Lower lobe of right lung (tissue), 2 donors: ENCODE measurements around the gene AMMECR1. TPM values are rescaled to one million over a fixed set of nuclear protein-coding genes. Genes with fewer than 3 reads are reported as not detected.
"Not testable (repeated sequence)": the region's sequence is repeated elsewhere in the genome, so short reads cannot be mapped to it uniquely, and the experiment has no call there.

Source experiments
- ATAC-seq, 2 donors: fragments of 200-7000 bp; cut with Tn5 transposase; one replicate each; pipeline ENCODE4 v1.9.1; 2020 to 2022; ENCODE audit warnings: mild to moderate bottlenecking in 2 of 2, moderate library complexity in 2 of 2
- DNase-seq: peaks from one replicate; pipeline ENCODE4 v3.0.0-alpha.2; 2020
- H3K27ac ChIP-seq: fragments of 200-600 bp; one replicate; pipeline ENCODE4 v1.8.0; 2022
- H3K27me3 ChIP-seq: fragments of 200-600 bp; one replicate; pipeline ENCODE4 v1.8.0; 2022; ENCODE audit warnings: low read depth
- H3K36me3 ChIP-seq: fragments of 200-600 bp; one replicate; pipeline ENCODE4 v1.8.0; 2022; ENCODE audit warnings: mild to moderate bottlenecking
- H3K4me1 ChIP-seq: fragments of 200-600 bp; one replicate; pipeline ENCODE4 v1.8.0; 2022
- H3K4me3 ChIP-seq: fragments of 200-600 bp; one replicate; pipeline ENCODE4 v1.8.0; 2022; ENCODE audit warnings: mild to moderate bottlenecking
- H3K9me3 ChIP-seq: fragments of 200-600 bp; one replicate; pipeline ENCODE4 v1.8.0; 2022
- CTCF ChIP-seq: fragments of 200-600 bp; IDR thresholded peaks from one replicate; pipeline ENCODE4 v1.8.0; 2022; ENCODE audit warnings: antibody characterized with exemption, mild to moderate bottlenecking
- intact Hi-C: fragments of 100-400 bp; cut with DNase I; formaldehyde crosslinking; loops from one replicate; pipeline ENCODE4 v1.11.0; 2022
- total RNA-seq: library from RNA; stranded (reverse); fragmentation: NEBNext Ultra II Directional; extraction: Animal tissue kit (Norgen Biotek cat#: 25700); gene quantifications from one replicate; pipeline ENCODE4 v1.2.1, GENCODE V29; 2021
- donor health status: DM: no; HTN: yes; CAD: no; lungs with severe emphysema.

AMMECR1 gene
- total RNA-seq, 1 donor from 2014 or later = 6.5 TPM

- ATAC-seq = no peak
- no peak for TF ChIP-seq CTCF
- no peaks in the 10 kb centered on the region for H3K27me3 ChIP-seq
- H3K9me3 ChIP-seq = no peaks in the 10 kb centered on the region
- no peak for DNase-seq
- no peaks in the 10 kb centered on the region for H3K4me1 ChIP-seq
- intact Hi-C loops = no loop called here
- H3K4me3 ChIP-seq = no peak overlapping the region
- H3K27ac ChIP-seq = no peak overlapping the region
- no peaks in the 10 kb centered on the region for H3K36me3 ChIP-seq
These were observed 72.9 kb downstream of the AMMECR1 start for GRCh38 chrX:110245011-110245410.

- H3K27me3 ChIP-seq = no peaks in the 10 kb centered on the region
- no peak overlapping the region for H3K27ac ChIP-seq
- no peak for TF ChIP-seq CTCF
- no peaks in the 10 kb centered on the region for H3K9me3 ChIP-seq
- H3K36me3 ChIP-seq = no peaks in the 10 kb centered on the region
- ATAC-seq = no peak
- H3K4me1 ChIP-seq = no peaks in the 10 kb centered on the region
- DNase-seq = no peak
- intact Hi-C loops = no loop called here
- no peak overlapping the region for H3K4me3 ChIP-seq
These were observed 75.5 kb downstream of the AMMECR1 start for GRCh38 chrX:110242371-110242770.

GRCh38 chrX:110241816-110242215, 76.1 kb downstream of the AMMECR1 start:
- H3K27ac ChIP-seq = no peak overlapping the region
- no peaks in the 10 kb centered on the region for H3K27me3 ChIP-seq
- ATAC-seq (peak; percentile 51 to 70), DNase-seq (no peak)
- H3K36me3 ChIP-seq = no peaks in the 10 kb centered on the region
- intact Hi-C loops = no loop called here
- no peaks in the 10 kb centered on the region for H3K9me3 ChIP-seq
- no peaks in the 10 kb centered on the region for H3K4me1 ChIP-seq
- no peak overlapping the region for H3K4me3 ChIP-seq
- TF ChIP-seq CTCF = no peak

GRCh38 chrX:110238259-110238658, 79.6 kb downstream of the AMMECR1 start:
- DNase-seq, H3K9me3 ChIP-seq, H3K4me1 ChIP-seq, ATAC-seq, intact Hi-C loops, H3K36me3 ChIP-seq, H3K4me3 ChIP-seq, H3K27me3 ChIP-seq: not testable (repeated sequence)
- H3K27ac ChIP-seq = peak overlapping the region; percentile 58

- H3K4me1 ChIP-seq, H3K4me3 ChIP-seq, H3K9me3 ChIP-seq, intact Hi-C loops, H3K27ac ChIP-seq, H3K27me3 ChIP-seq, ATAC-seq, DNase-seq, H3K36me3 ChIP-seq: not testable (repeated sequence)
These were observed 86.4 kb downstream of the AMMECR1 start for GRCh38 chrX:110231485-110231884.

- intact Hi-C loops, H3K36me3 ChIP-seq, H3K27me3 ChIP-seq, H3K9me3 ChIP-seq, ATAC-seq, H3K4me1 ChIP-seq: not testable (repeated sequence)
- DNase-seq = peak; percentile 67
- peak overlapping the region; percentile 18 for H3K27ac ChIP-seq
- H3K4me3 ChIP-seq = peak overlapping the region; percentile 37
These were observed 88.3 kb downstream of the AMMECR1 start for GRCh38 chrX:110229497-110230111.

- intact Hi-C loops = no loop called here
- no peak for DNase-seq
- no peak for TF ChIP-seq CTCF
- no peaks in the 10 kb centered on the region for H3K9me3 ChIP-seq
- H3K4me1 ChIP-seq = no peaks in the 10 kb centered on the region
- H3K4me3 ChIP-seq = no peak overlapping the region
- H3K27me3 ChIP-seq = no peaks in the 10 kb centered on the region
- ATAC-seq = no peak
- H3K27ac ChIP-seq = no peak overlapping the region
- no peaks in the 10 kb centered on the region for H3K36me3 ChIP-seq
These were observed 89.4 kb downstream of the AMMECR1 start for GRCh38 chrX:110228453-110228852.
